ENCODE measurements around the gene TEP1.

DNA sequence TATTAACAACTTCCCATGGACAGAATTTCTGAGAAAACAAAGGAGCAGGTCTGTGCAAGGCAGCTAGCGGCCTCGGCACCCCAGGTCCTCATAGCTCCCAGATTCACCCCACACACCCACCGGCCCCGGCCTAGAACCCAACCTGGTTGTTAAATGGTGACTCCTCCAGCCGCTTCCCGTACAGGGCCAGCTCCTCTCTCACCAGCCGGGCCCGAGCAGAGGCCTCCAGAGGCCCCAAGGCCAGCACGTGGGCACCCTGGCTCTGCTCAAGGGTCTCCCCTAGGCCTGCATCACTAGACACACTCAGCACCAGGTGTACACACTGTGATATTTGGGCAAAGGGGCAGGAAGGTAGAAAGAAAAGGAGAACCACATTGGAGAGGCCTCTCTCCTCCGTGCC, 30.3 kb downstream of the TEP1 start:
- TF ChIP-seq, protein P1, sequence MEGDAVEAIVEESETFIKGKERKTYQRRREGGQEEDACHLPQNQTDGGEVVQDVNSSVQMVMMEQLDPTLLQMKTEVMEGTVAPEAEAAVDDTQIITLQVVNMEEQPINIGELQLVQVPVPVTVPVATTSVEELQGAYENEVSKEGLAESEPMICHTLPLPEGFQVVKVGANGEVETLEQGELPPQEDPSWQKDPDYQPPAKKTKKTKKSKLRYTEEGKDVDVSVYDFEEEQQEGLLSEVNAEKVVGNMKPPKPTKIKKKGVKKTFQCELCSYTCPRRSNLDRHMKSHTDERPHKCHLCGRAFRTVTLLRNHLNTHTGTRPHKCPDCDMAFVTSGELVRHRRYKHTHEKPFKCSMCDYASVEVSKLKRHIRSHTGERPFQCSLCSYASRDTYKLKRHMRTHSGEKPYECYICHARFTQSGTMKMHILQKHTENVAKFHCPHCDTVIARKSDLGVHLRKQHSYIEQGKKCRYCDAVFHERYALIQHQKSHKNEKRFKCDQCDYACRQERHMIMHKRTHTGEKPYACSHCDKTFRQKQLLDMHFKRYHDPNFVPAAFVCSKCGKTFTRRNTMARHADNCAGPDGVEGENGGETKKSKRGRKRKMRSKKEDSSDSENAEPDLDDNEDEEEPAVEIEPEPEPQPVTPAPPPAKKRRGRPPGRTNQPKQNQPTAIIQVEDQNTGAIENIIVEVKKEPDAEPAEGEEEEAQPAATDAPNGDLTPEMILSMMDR (IDR thresholded peaks at IDR 0.05) = no peak
- no peak for TF ChIP-seq POLR2A (IDR thresholded peaks at IDR 0.05)
